ENCODE data around the gene ADIPOQ. TPM values are rescaled to one million over a fixed set of nuclear protein-coding genes. Genes with fewer than 3 reads are reported as not detected.

ADIPOQ gene
- total RNA-seq, 1 experiment from 2014 or later, result not detected

- H3K79me2 ChIP-seq (ENCODE audit: insufficient read depth, low read length), result no peaks in the 10 kb centered on the region
- H3K4me3 Mint-ChIP-seq, result no peak overlapping the region
- H2BK15ac ChIP-seq (ENCODE audit: low read depth, low read length), result no peak overlapping the region
- DNase-seq, result no peak
- H3K9me3 Mint-ChIP-seq, result peaks cover 0 to 8% of the 10 kb centered on the region in 2 experiments; a peak in 3 of 5 replicates
- no peaks in the 10 kb centered on the region; a peak in 3 of 7 replicates for H3K36me3 Mint-ChIP-seq (ENCODE audit: insufficient read depth in 1 of 3, low read depth in 3 of 3)
- H3K27ac Mint-ChIP-seq, result no peak overlapping the region
- no peak overlapping the region for H2BK20ac ChIP-seq (ENCODE audit: low read depth, low read length, poor library complexity, severe bottlenecking)
- H3K4me2 ChIP-seq (ENCODE audit: insufficient read depth, insufficient read length, low read length), result no peak overlapping the region
- no peaks in the 10 kb centered on the region for H3K23me2 ChIP-seq (ENCODE audit: insufficient read length, low read depth, low read length, poor library complexity, severe bottlenecking)
- no peaks in the 10 kb centered on the region for H3K27me3 Mint-ChIP-seq (ENCODE audit: low read depth)
- H3K56ac ChIP-seq (ENCODE audit: insufficient read length, low read depth, low read length), result no peak overlapping the region
- H3T11ph ChIP-seq (ENCODE audit: low read length), result no peak overlapping the region
- no peak overlapping the region for H3K23ac ChIP-seq (ENCODE audit: insufficient read length, low read depth, low read length)
- no peaks in the 10 kb centered on the region for H4K20me1 ChIP-seq (ENCODE audit: control insufficient read depth, insufficient read depth, insufficient read length)
- H3K4ac ChIP-seq (ENCODE audit: low read depth, low read length), result no peak overlapping the region
- no CpG with 5 or more reads among the region's 1 CpG for WGBS (ENCODE audit: extremely low coverage, insufficient read length, low lambda C conversion rate)
- no peak overlapping the region for H4K8ac ChIP-seq (replicated peaks; ENCODE audit: insufficient read length, low read depth, low read length)
- no peak overlapping the region for H2AK5ac ChIP-seq (ENCODE audit: insufficient read length, low read length)
- H3K4me1 ChIP-seq (ENCODE audit: insufficient read depth, low read length), result no peaks in the 10 kb centered on the region; the same call in 1 of the 2 replicates
- H2BK12ac ChIP-seq (ENCODE audit: insufficient read length, low read depth, low read length), result no peak overlapping the region
- no peak overlapping the region for H3K18ac ChIP-seq (ENCODE audit: insufficient read length, low read depth, low read length)
- H4K91ac ChIP-seq (ENCODE audit: insufficient read length, low read depth, low read length), result no peak overlapping the region
- no peak overlapping the region for H2BK5ac ChIP-seq (ENCODE audit: insufficient read length, low read length)
- H3K27ac ChIP-seq (ENCODE audit: insufficient read length, low read depth, low read length), result no peak overlapping the region
- no peak overlapping the region for H3K14ac ChIP-seq (ENCODE audit: insufficient read depth, low read length)
- H2AFZ ChIP-seq (ENCODE audit: low read length), result no peak overlapping the region
- H4K5ac ChIP-seq (ENCODE audit: insufficient read length, low read depth, low read length), result no peak overlapping the region
- no peaks in the 10 kb centered on the region for H3K9me3 ChIP-seq (ENCODE audit: control insufficient read depth, low read depth, low read length)
- H3K79me1 ChIP-seq (ENCODE audit: insufficient read depth, low read depth, low read length, poor library complexity, severe bottlenecking), result no peaks in the 10 kb centered on the region
- no peaks in the 10 kb centered on the region for H3K27me3 ChIP-seq (ENCODE audit: insufficient read depth, low read length)
- no peak overlapping the region for H2BK120ac ChIP-seq (ENCODE audit: low read depth, low read length, poor library complexity, severe bottlenecking)
- H3K9ac ChIP-seq (ENCODE audit: extremely low read depth, insufficient read length, low read length), result no peak overlapping the region
- TF ChIP-seq, protein P1, sequence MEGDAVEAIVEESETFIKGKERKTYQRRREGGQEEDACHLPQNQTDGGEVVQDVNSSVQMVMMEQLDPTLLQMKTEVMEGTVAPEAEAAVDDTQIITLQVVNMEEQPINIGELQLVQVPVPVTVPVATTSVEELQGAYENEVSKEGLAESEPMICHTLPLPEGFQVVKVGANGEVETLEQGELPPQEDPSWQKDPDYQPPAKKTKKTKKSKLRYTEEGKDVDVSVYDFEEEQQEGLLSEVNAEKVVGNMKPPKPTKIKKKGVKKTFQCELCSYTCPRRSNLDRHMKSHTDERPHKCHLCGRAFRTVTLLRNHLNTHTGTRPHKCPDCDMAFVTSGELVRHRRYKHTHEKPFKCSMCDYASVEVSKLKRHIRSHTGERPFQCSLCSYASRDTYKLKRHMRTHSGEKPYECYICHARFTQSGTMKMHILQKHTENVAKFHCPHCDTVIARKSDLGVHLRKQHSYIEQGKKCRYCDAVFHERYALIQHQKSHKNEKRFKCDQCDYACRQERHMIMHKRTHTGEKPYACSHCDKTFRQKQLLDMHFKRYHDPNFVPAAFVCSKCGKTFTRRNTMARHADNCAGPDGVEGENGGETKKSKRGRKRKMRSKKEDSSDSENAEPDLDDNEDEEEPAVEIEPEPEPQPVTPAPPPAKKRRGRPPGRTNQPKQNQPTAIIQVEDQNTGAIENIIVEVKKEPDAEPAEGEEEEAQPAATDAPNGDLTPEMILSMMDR (conservative IDR thresholded peaks at IDR 0.05), result no peak
- H3K4me1 Mint-ChIP-seq, result peaks cover 18 to 20% of the 10 kb centered on the region in 2 experiments
Measured at GRCh38 chr3:186815435-186815834, 27.1 kb upstream of the ADIPOQ start.

All from H9 (cell line).